Body of pancreas (tissue), 4 donors: ENCODE measurements around the gene MTF1.

Source experiments
- POLR2A ChIP-seq, 3 donors: fragments of 450-650 bp; IDR thresholded peaks; one replicate each; pipeline ENCODE4 v1.6.1; 2016; ENCODE audit warnings: antibody characterized with exemption in 3 of 3, mild to moderate bottlenecking in 2 of 3
- TF ChIP-seq, protein P1 (sequence below), 7 experiments: fragments of 450-650 bp in 4 of 7; fragments of 200-600 bp in 3 of 7; sonication (generic) in 3 of 7; IDR thresholded peaks; one replicate each; pipeline ENCODE4 v1.5.1; 2016 to 2019; ENCODE audit warnings: antibody characterized with exemption in 7 of 7

GRCh38 chr1:37905727-37906126 lies 46.3 kb upstream of the MTF1 start:
- TF ChIP-seq, protein P1, sequence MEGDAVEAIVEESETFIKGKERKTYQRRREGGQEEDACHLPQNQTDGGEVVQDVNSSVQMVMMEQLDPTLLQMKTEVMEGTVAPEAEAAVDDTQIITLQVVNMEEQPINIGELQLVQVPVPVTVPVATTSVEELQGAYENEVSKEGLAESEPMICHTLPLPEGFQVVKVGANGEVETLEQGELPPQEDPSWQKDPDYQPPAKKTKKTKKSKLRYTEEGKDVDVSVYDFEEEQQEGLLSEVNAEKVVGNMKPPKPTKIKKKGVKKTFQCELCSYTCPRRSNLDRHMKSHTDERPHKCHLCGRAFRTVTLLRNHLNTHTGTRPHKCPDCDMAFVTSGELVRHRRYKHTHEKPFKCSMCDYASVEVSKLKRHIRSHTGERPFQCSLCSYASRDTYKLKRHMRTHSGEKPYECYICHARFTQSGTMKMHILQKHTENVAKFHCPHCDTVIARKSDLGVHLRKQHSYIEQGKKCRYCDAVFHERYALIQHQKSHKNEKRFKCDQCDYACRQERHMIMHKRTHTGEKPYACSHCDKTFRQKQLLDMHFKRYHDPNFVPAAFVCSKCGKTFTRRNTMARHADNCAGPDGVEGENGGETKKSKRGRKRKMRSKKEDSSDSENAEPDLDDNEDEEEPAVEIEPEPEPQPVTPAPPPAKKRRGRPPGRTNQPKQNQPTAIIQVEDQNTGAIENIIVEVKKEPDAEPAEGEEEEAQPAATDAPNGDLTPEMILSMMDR (IDR thresholded peaks at IDR 0.05) = no peak
- no peak for TF ChIP-seq POLR2A (IDR thresholded peaks at IDR 0.05)
